PFSK-1 (cell line): Measurements from ENCODE around the gene GPR158.

Experiments
- FOXP2 ChIP-seq: optimal IDR thresholded peaks from 2 replicates; pipeline ENCODE3; 2011; ENCODE audit warnings: borderline replicate concordance, control low read depth, inconsistent platforms; ENCODE audit not compliant: insufficient read depth; ENCODE audit errors: extremely low read length, extremely low read depth
- POLR2AphosphoS5 ChIP-seq: IDR thresholded peaks from 2 replicates; pipeline ENCODE4 v1.6.1; 2012; ENCODE audit warnings: low read depth, mild to moderate bottlenecking, control low read depth, low read length, moderate library complexity
- REST ChIP-seq, 2 experiments: IDR thresholded peaks; 2 replicates each; pipeline versions ENCODE4 v1.6.1 to v1.8.0; 2011 to 2012; ENCODE audit warnings: low read depth in 2 of 2, low read length in 2 of 2, control low read depth in 1 of 2, inconsistent platforms in 1 of 2, mild to moderate bottlenecking in 1 of 2, moderate library complexity in 1 of 2; ENCODE audit not compliant: insufficient read depth in 1 of 2
- SIN3A ChIP-seq: IDR thresholded peaks from 2 replicates; pipeline ENCODE4 v1.6.1; 2012; ENCODE audit warnings: mild to moderate bottlenecking, low read length, moderate library complexity, borderline replicate concordance; ENCODE audit not compliant: insufficient read depth
- TAF1 ChIP-seq: IDR thresholded peaks from 2 replicates; pipeline ENCODE4 v1.6.1; 2012; ENCODE audit warnings: low read length, control low read depth, borderline replicate concordance; ENCODE audit not compliant: insufficient read depth

The GPR158 gene

GRCh38 chr10:25392132-25392531 is 217.3 kb downstream of the GPR158 start:
- TF ChIP-seq REST (IDR thresholded peaks at IDR 0.05; ENCODE audit: insufficient read depth in 1 of 2, low read depth in 2 of 2, low read length in 2 of 2) (no peak), POLR2AphosphoS5 (no peak), SIN3A (no peak), TAF1 (no peak), FOXP2 (no peak)

- no peak for TF ChIP-seq SIN3A
- TF ChIP-seq TAF1 = no peak
- no peak for TF ChIP-seq FOXP2
- TF ChIP-seq REST (IDR thresholded peaks at IDR 0.05; ENCODE audit: insufficient read depth in 1 of 2, low read depth in 2 of 2, low read length in 2 of 2) = no peak
- no peak for TF ChIP-seq POLR2AphosphoS5
Observed at GRCh38 chr10:25393621-25394020, 218.8 kb downstream of the GPR158 start.

- TF ChIP-seq REST (IDR thresholded peaks at IDR 0.05; ENCODE audit: insufficient read depth in 1 of 2, low read depth in 2 of 2, low read length in 2 of 2) (no peak), SIN3A (no peak), FOXP2 (no peak), POLR2AphosphoS5 (no peak), TAF1 (no peak)
Observed at GRCh38 chr10:25398680-25399079, 223.9 kb downstream of the GPR158 start.

GRCh38 chr10:25405871-25406270 is 231.1 kb downstream of the GPR158 start:
- TF ChIP-seq REST (IDR thresholded peaks at IDR 0.05; ENCODE audit: insufficient read depth in 1 of 2, low read depth in 2 of 2, low read length in 2 of 2) = no peak
- no peak for TF ChIP-seq SIN3A
- no peak for TF ChIP-seq FOXP2
- no peak for TF ChIP-seq POLR2AphosphoS5
- no peak for TF ChIP-seq TAF1

- TF ChIP-seq FOXP2 (no peak), REST (IDR thresholded peaks at IDR 0.05; ENCODE audit: insufficient read depth in 1 of 2, low read depth in 2 of 2, low read length in 2 of 2) (no peak), POLR2AphosphoS5 (no peak), SIN3A (no peak), TAF1 (no peak)
Observed at GRCh38 chr10:25417611-25418010, 242.8 kb downstream of the GPR158 start.
